Cardiac muscle cell (in vitro differentiated cells and primary cell): ENCODE measurements around the gene CPT1C. TPM values are rescaled to one million over a fixed set of nuclear protein-coding genes. Genes with fewer than 3 reads are reported as not detected.

Experiments used
- DNase-seq, 2 donors: peaks; one replicate each; pipeline versions ENCODE4 v3.0.0 to v3.0.0-alpha.2; 2010 to 2017; ENCODE audit warnings: low read depth in 1 of 2, low spot score in 1 of 2
- H3K27ac ChIP-seq: fragments of 200-600 bp; sonication (generic); 2 replicates; pipeline ENCODE4 v1.5.1; 2016
- H3K27me3 ChIP-seq: fragments of 200-600 bp; sonication (generic); 2 replicates; pipeline ENCODE4 v1.6.0; 2016; ENCODE audit warnings: control low read depth
- H3K36me3 ChIP-seq: fragments of 200-600 bp; sonication (generic); 2 replicates; pipeline ENCODE4 v1.5.1; 2016; ENCODE audit warnings: control low read depth
- H3K4me1 ChIP-seq: fragments of 200-600 bp; sonication (generic); 2 replicates; pipeline ENCODE4 v1.8.1; 2017; ENCODE audit warnings: low read depth, mild to moderate bottlenecking, mixed run types
- H3K4me3 ChIP-seq: fragments of 200-600 bp; sonication (generic); 2 replicates; pipeline ENCODE4 v1.5.1; 2016; ENCODE audit warnings: mild to moderate bottlenecking
- H3K9me3 ChIP-seq: fragments of 200-600 bp; sonication (generic); 2 replicates; pipeline ENCODE4 v1.5.1; 2017; ENCODE audit warnings: low read depth, mild to moderate bottlenecking, control low read depth
- CTCF ChIP-seq: IDR thresholded peaks from 2 replicates; pipeline ENCODE4 v1.5.1; 2012; ENCODE audit warnings: low read depth, mild to moderate bottlenecking, low read length
- polyA plus RNA-seq: library from polyadenylated mRNA; unstranded; fragments of >200 nt; fragmentation: Nextera tagmentation; extraction: Ambion mirVana; gene quantifications from 2 replicates; pipeline ENCODE4 v1.2.1, GENCODE V29; 2016
- total RNA-seq: library from RNA; depleted of rRNA; stranded (reverse); fragments of >200 nt; gene quantifications from 2 replicates; pipeline ENCODE4 v1.2.3, GENCODE V29; 2016

CPT1C gene
- total RNA-seq (29.0 and 33.8 TPM in 2 replicates), polyA plus RNA-seq (26.5 and 31.7 TPM in 2 replicates)

GRCh38 chr19:49690656-49691242 is at the start of gene CPT1C:
TSS of gene CPT1C (plus strand) at chr19:49691116. CDS start at chr19:49692253, 1,137 bp downstream.
- Histone ChIP-seq H3K36me3 (peaks cover 5% of the 10 kb centered on the region), H3K4me1 (peaks cover 4% of the 10 kb centered on the region), H3K27ac (peak within 1 kb of the TSS; percentile 41), H3K4me3 (peak within 1 kb of the TSS; percentile 25), H3K27me3 (no peaks in the 10 kb centered on the region), H3K9me3 (no peaks in the 10 kb centered on the region)
- TF ChIP-seq CTCF, result no peak
- DNase-seq, result peak; percentile 83 to 84

GRCh38 chr19:49641688-49642491 is 49.0 kb upstream of the CPT1C start, which contains the start of gene SCAF1:
TSS of gene SCAF1 (plus strand) at chr19:49642209. CDS start at chr19:49645027, 2,818 bp downstream.
- Histone ChIP-seq H3K4me1 (peaks cover 29% of the 10 kb centered on the region), H3K36me3 (peaks cover 6% of the 10 kb centered on the region), H3K4me3 (peak within 1 kb of the TSS; percentile 86), H3K9me3 (no peaks in the 10 kb centered on the region), H3K27ac (peak within 1 kb of the TSS; percentile 100), H3K27me3 (no peaks in the 10 kb centered on the region)
- TF ChIP-seq CTCF, result no peak
- DNase-seq, result peak; percentile 100

- Histone ChIP-seq H3K36me3 (peaks cover 12% of the 10 kb centered on the region), H3K27ac (peak overlapping the region; percentile 97), H3K4me1 (peaks cover 29% of the 10 kb centered on the region), H3K4me3 (peak overlapping the region; percentile 86), H3K9me3 (no peaks in the 10 kb centered on the region), H3K27me3 (no peaks in the 10 kb centered on the region)
- DNase-seq, result no peak
- no peak for TF ChIP-seq CTCF
These were observed 48.4 kb upstream of the CPT1C start for GRCh38 chr19:49642492-49643035.

GRCh38 chr19:49643466-49643865 is 47.5 kb upstream of the CPT1C start:
- peaks cover 21% of the 10 kb centered on the region for H3K4me1 ChIP-seq
- H3K4me3 ChIP-seq, result no peak overlapping the region
- no peak for DNase-seq
- no peaks in the 10 kb centered on the region for H3K27me3 ChIP-seq
- peak overlapping the region; percentile 97 for H3K27ac ChIP-seq
- no peaks in the 10 kb centered on the region for H3K9me3 ChIP-seq
- peaks cover 14% of the 10 kb centered on the region for H3K36me3 ChIP-seq
- TF ChIP-seq CTCF, result no peak

GRCh38 chr19:49645592-49645991 is 45.3 kb upstream of the CPT1C start:
- Histone ChIP-seq H3K27ac (no peak overlapping the region), H3K4me3 (no peak overlapping the region), H3K36me3 (peaks cover 24% of the 10 kb centered on the region), H3K9me3 (no peaks in the 10 kb centered on the region), H3K4me1 (peaks cover 17% of the 10 kb centered on the region), H3K27me3 (no peaks in the 10 kb centered on the region)
- TF ChIP-seq CTCF, result no peak
- DNase-seq, result no peak
